Measurements from ENCODE around the gene ADAT1.
"Not testable (repeated sequence)": the region's sequence is repeated elsewhere in the genome, so short reads cannot be mapped to it uniquely, and the experiment has no call there.

ADAT1 gene

GRCh38 chr16:75618780-75619179 is 4.3 kb downstream of the ADAT1 start:
- DNase-seq: no peak

- no peak for DNase-seq
These were observed 6.0 kb downstream of the ADAT1 start for GRCh38 chr16:75617121-75617520.

GRCh38 chr16:75616521-75617010 is 6.5 kb downstream of the ADAT1 start:
- no peak for DNase-seq

- DNase-seq: no peak
These were observed 7.5 kb downstream of the ADAT1 start for GRCh38 chr16:75615619-75616018.

- no peak for DNase-seq
These were observed 8.8 kb downstream of the ADAT1 start for GRCh38 chr16:75614066-75614897.

- DNase-seq: no peak
These were observed 16.6 kb downstream of the ADAT1 start for GRCh38 chr16:75606507-75606906.

- no peak for DNase-seq
These were observed 19.8 kb downstream of the ADAT1 start for GRCh38 chr16:75603241-75603640.

- no peak for DNase-seq
These were observed 23.4 kb downstream of the ADAT1 start for GRCh38 chr16:75599452-75600277.

GRCh38 chr16:75593825-75594820 is 29.0 kb downstream of the ADAT1 start:
- DNase-seq: no peak

- DNase-seq: no peak
These were observed 29.8 kb downstream of the ADAT1 start for GRCh38 chr16:75593308-75593707.

- DNase-seq: not testable (repeated sequence)
These were observed 31.2 kb downstream of the ADAT1 start for GRCh38 chr16:75591927-75592326.

GRCh38 chr16:75590920-75591843 is 31.9 kb downstream of the ADAT1 start:
- no peak for DNase-seq

GRCh38 chr16:75589306-75589705 is 33.8 kb downstream of the ADAT1 start:
- no peak for DNase-seq

GRCh38 chr16:75588716-75589115 is 34.4 kb downstream of the ADAT1 start:
- DNase-seq: no peak

GRCh38 chr16:75584108-75584507 is 39.0 kb downstream of the ADAT1 start:
- no peak for DNase-seq

- no peak for DNase-seq
These were observed 43.7 kb downstream of the ADAT1 start for GRCh38 chr16:75579281-75579834.

- DNase-seq: no peak
These were observed 44.4 kb downstream of the ADAT1 start for GRCh38 chr16:75578725-75579124.

GRCh38 chr16:75578212-75578611 is 44.9 kb downstream of the ADAT1 start:
- no peak for DNase-seq

- DNase-seq: no peak
These were observed 46.7 kb downstream of the ADAT1 start for GRCh38 chr16:75576384-75576811.

- no peak for DNase-seq
These were observed 47.1 kb downstream of the ADAT1 start for GRCh38 chr16:75575958-75576357.

GRCh38 chr16:75573955-75574354 is 49.1 kb downstream of the ADAT1 start:
- no peak for DNase-seq
